Pons (tissue), 1 donor: Measurements from ENCODE around the gene GSTCD.
"Not testable (repeated sequence)": the region's sequence is repeated elsewhere in the genome, so short reads cannot be mapped to it uniquely, and the experiment has no call there.

ENCODE experiments used
- DNase-seq: peaks from one replicate; pipeline ENCODE4 v3.0.0-alpha.2; 2016; ENCODE audit warnings: low spot score

Gene GSTCD, protein sequence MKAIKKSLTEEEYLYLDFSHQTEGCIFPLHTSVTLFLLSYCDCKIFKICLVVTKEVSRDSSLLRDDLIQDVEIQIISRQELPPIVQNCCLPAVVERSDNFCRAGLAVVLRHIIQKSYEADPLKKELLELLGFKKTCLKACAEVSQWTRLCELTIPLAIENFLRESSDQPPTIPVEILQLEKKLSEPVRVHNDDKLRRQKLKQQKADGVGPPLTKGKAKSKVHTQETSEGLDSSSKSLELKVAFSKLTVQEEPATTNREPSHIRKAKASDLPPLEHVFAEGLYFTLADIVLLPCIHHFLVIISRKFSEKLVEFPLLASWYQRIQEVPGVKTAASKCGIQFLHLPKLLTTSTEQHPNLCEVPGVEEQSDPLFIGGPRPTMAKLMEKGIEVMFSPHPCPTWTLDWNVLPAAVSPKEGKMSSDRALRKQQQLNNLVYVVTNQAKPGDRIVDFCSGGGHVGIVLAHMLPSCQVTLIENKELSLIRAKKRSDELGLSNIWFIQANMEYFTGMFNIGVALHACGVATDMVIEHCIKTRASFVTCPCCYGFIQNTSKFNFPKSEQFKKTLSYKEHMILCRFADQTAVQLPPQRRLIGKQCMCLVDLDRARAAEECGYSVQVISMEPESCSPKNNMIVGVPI

DNA sequence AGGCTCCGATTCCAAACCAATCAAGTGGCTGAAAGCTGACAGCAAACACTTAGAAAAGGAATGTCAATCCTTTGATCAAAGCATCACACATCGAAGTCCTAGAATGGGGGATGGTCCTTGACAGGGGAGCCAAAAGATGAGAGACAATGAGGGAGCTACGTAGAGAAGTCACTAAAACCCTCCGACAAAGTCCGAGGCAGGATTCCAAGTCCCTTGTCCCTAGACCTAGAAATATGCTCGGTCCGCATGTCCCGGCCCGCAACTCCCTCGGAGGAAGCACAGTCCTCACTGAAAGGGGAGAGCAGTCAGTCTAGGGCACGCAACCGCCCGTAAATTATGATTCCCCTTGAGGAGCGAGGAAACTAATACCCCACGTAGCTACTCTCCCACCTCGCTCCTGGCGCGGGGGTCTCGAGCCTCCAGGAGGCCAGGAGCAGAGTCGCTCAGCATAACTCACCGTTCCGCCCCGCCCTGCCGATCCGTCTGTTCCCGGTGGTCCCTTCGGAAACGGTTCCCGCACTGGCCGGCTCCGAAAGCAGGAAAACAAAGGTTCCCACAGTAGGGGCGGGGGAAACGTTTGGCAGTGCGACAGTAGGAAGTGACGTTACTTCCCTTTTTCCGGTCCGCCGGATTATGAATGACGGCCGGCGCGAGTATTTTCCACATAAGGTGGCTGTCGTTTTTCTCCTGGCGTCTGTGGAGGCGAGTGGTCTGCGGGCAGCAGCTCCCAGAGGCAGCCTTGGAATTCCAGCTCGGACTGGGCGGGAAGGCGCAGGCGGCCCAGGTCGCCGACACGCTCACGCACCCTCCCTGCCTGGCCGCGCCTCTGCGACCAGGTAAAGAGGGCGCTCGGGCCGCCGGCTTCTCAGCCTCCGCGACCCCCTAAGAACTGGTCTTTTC is at the start of gene GSTCD, which contains the start of gene INTS12:
Gene GSTCD (plus strand): TSS at position 604 of the 900 bp plus-strand sequence. CDS start 8,830 bp downstream, outside the sequence.
Gene INTS12 (minus strand): TSS at position 509 of the 900 bp plus-strand sequence. CDS start 8,684 bp downstream, outside the sequence.
- DNase-seq: peak; percentile 91

GRCh38 chr4:105659190-105659589 is 49.4 kb upstream of the GSTCD start:
- DNase-seq: no peak

- no peak for DNase-seq
These were observed 47.6 kb upstream of the GSTCD start for GRCh38 chr4:105661028-105661427.

GRCh38 chr4:105662935-105663675 is 45.5 kb upstream of the GSTCD start:
- no peak for DNase-seq

DNA sequence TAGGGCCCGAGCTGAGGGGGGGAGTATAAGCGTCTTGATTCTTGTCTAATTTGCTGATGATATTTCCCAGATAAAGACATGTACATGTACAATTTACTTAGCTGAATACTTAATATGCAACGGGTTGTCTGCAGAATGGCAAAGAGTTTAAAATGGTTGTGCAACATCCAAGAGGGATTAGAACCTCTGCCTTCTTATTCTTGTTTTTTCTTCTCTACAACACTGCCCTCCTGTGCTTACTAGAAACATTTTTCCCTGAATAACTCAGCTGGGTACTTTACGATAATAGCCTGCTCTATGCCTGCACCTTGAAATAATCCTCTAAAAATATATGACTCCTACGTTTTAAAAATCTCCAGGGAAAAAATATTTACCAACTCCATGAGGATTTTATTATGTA is 41.9 kb upstream of the GSTCD start:
- peak; percentile 27 for DNase-seq

- no peak for DNase-seq
These were observed 37.9 kb upstream of the GSTCD start for GRCh38 chr4:105670684-105671083.

- no peak for DNase-seq
These were observed 37.3 kb upstream of the GSTCD start for GRCh38 chr4:105671301-105671700.

DNA sequence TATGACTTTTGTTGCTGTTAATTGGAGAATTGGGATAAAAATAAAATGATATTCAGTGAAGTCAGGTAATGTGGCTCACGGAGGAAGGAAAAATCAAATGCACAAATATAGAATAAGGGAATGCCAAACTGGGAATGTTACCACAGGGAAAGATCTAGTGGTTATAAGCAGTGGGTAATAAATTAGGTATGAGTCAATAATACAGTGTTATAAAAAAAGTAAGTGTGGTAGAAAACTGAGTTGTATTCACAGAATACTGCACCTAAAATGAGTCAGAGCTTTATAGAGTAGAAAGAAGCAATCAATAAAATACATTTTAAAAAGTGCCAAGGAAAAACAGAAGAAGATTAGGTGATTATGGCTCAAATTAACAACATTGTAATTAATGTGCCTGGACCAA is 34.6 kb upstream of the GSTCD start:
- no peak for DNase-seq

DNA sequence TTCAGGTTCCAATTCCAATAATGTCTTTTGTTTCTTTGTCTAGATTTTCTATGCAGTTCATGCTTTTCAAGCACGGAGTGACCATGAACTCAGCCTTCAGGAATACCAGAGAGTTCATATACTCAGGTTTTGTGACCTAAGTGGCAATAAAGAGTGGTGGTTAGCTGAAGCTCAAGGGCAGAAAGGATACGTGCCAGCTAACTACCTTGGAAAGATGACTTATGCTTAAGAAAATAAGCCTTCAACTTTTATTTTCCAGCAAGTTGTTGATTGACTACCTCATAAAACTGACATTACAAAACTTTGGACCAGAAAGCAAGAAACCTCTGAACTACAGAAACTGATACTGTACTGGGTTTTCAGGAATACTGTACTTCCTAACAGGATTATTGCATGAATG is 30.9 kb upstream of the GSTCD start:
- DNase-seq: no peak

DNA sequence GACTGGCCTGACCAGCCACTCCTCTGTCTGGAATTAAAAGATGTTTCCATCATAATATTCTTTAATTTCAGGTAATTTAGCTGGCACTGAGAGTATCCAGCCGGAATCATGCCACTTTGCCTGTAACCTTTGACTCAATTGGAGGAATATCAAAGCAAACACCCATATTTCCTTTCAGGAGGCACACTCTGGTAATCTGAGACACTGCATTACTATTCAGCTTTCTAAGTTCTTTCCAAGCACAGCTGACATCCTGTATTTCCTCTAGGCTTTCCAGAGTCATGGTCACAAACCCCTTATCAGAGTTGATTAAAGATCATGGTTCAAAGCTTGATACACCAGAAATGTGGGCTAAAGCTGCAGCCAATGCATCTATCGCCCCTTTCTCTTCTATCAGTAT is 29.4 kb upstream of the GSTCD start:
- DNase-seq: no peak

- no peak for DNase-seq
These were observed 25.5 kb upstream of the GSTCD start for GRCh38 chr4:105683038-105683437.

GRCh38 chr4:105686571-105686970 is 22.0 kb upstream of the GSTCD start:
- no peak for DNase-seq

- DNase-seq: not testable (repeated sequence)
These were observed 13.8 kb upstream of the GSTCD start for GRCh38 chr4:105694812-105695211.

- DNase-seq: not testable (repeated sequence)
These were observed 12.8 kb upstream of the GSTCD start for GRCh38 chr4:105695832-105696231.

- no peak for DNase-seq
These were observed 10.0 kb upstream of the GSTCD start for GRCh38 chr4:105698607-105699006.

DNA sequence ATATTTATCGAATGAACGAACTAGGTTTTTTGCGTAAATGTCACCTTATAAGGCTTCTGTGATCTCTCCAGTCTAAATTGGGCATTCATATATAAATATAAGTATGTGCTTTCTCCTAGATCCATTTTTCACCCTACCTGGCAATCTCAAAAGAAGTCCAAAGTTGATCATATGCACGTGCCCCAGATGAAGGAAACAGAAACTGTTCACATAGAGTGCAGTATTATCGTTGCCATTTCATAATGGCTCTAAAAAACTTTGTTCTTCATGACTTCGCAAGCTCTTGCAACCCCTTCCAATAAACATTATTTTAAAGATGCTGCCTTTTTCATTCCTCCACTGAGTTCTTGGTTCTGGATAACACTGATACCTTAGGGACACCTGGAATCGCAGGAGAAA is 803 bp upstream of the GSTCD start:
- DNase-seq: no peak

DNA sequence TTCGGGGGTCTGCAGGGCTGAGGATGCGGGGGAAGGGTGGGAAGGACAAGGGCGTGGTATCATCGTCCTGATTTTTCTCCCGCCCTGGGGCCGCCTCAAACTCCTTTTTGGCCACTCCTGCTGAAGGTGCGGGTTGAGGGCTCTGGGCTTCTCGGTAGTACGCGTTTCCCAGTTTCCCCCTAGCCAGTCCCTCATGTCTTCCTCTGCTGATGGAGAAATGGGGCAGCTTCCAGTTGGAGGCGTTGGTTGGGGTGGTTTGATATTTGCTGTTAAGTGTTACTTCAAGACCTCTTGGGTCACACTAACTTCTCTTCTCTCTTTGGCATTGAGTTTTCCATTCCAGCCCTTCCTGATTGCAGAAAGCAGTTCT is 482 bp downstream of the GSTCD start:
- DNase-seq: no peak

DNA sequence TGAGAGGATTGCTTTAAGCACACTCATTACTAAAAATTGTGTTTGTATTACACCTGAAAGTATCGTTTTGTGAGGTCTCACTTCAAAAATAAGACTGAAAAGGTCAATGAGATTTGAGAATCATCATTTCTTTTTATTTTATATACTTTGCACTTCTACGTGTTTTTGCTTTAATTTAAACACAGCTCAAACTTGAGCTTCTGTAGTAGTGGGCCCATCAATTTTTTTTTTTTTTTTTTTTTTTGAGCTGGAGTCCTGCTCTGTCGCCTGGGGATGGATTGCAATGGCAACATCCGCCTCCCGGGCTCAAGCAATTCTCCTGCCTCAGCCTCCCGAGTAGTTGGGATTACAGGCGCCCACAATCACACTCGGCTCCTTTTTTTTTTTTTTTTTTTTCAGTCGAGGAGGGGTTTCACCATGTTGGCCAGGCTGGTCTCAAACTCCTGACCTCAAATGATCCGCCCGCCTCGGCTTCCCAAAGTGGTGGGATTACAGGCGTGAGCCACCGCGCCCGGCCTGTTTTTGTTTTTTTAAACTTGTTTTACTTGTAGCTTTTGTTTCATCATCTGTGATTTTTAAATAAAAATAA is 1.5 kb downstream of the GSTCD start:
- DNase-seq: no peak

- DNase-seq: no peak
These were observed 2.1 kb downstream of the GSTCD start for GRCh38 chr4:105710678-105711077.

DNA sequence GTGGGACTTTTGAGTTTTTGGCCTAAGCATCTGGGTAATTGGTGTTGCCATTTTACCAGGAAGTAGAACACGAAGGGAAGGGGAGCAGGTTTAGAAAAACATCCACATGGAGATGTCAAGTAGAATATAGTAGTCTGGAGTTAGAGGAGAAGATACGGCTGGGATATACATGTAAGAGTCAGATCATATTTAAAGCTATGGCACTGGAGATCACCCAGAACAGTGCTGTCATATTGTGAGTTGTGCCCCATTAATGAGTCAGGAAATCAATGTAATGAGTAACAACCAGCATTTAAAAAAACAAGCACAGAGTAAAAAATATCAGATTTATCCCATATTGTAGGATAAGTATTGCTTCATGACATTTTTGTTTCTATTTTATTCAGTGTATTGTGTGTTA is 4.2 kb downstream of the GSTCD start:
- no peak for DNase-seq

DNA sequence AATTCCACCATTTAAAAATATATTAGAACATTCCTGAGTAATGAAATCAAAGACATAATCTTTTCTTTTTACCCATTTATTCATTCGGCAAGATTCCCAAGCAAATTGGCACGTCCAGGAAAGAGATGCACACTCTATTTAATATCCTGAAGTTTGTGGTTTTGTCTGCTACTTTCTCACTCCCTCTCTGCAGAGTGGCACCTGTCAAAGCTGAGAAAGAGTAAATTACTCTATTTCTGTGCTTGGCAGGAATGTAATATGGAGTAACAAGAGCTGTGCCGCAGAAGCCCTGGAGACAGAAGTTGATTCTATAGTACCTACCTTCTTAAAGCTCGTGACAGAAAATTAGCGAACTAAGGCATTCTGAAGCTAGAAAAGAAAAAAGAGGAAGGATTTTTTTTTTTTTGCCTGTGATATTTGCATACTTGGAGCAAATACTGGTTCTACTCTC is 5.5 kb downstream of the GSTCD start:
- peak; percentile 49 for DNase-seq
